Hepatocyte (in vitro differentiated cells): Measurements from ENCODE around the gene CACNB4. TPM values are rescaled to one million over a fixed set of nuclear protein-coding genes. Genes with fewer than 3 reads are reported as not detected.
"Not testable (repeated sequence)": the region's sequence is repeated elsewhere in the genome, so short reads cannot be mapped to it uniquely, and the experiment has no call there.

Experiments used
- DNase-seq: peaks from one replicate; pipeline ENCODE4 v3.0.0-alpha.2; 2016; ENCODE audit warnings: low spot score
- H2AFZ ChIP-seq: fragments of 200-600 bp; sonication (generic); 2 replicates; pipeline ENCODE4 v1.6.0; 2016; ENCODE audit warnings: antibody characterized with exemption, mild to moderate bottlenecking
- H3K27ac ChIP-seq: fragments of 200-600 bp; sonication (generic); 2 replicates; pipeline ENCODE4 v1.5.1; 2016; ENCODE audit warnings: mild to moderate bottlenecking
- H3K27me3 ChIP-seq: fragments of 200-600 bp; sonication (generic); 2 replicates; pipeline ENCODE4 v1.6.1; 2016
- H3K36me3 ChIP-seq: fragments of 200-600 bp; sonication (generic); replicated peaks from 2 replicates; pipeline ENCODE4 v1.5.1; 2016; ENCODE audit warnings: low read depth; ENCODE audit not compliant: insufficient read depth
- H3K4me1 ChIP-seq: fragments of 200-600 bp; sonication (generic); 2 replicates; pipeline ENCODE4 v1.5.1; 2016; ENCODE audit warnings: mild to moderate bottlenecking, moderate library complexity; ENCODE audit not compliant: insufficient read depth
- H3K4me2 ChIP-seq: fragments of 200-600 bp; sonication (generic); 2 replicates; pipeline ENCODE4 v1.6.0; 2016
- H3K4me3 ChIP-seq: fragments of 200-600 bp; sonication (generic); 2 replicates; pipeline ENCODE4 v1.5.1; 2016; ENCODE audit warnings: mild to moderate bottlenecking
- H3K79me2 ChIP-seq: fragments of 200-600 bp; sonication (generic); 2 replicates; pipeline ENCODE4 v1.6.0; 2017; ENCODE audit warnings: mild to moderate bottlenecking
- H3K9me2 ChIP-seq: fragments of 200-600 bp; sonication (generic); replicated peaks from 2 replicates; pipeline ENCODE4 v1.6.0; 2017; ENCODE audit warnings: mild to moderate bottlenecking; ENCODE audit not compliant: insufficient read depth
- H3K9me3 ChIP-seq: fragments of 200-600 bp; sonication (generic); 2 replicates; pipeline ENCODE4 v1.5.1; 2016; ENCODE audit warnings: low read depth, mild to moderate bottlenecking
- H4K20me1 ChIP-seq: fragments of 200-600 bp; sonication (generic); 2 replicates; pipeline ENCODE4 v1.6.0; 2016; ENCODE audit warnings: mild to moderate bottlenecking; ENCODE audit not compliant: insufficient read depth, poor library complexity, severe bottlenecking
- EZH2 ChIP-seq: fragments of 200-600 bp; sonication (generic); IDR thresholded peaks from 2 replicates; pipeline ENCODE4 v1.6.1; 2016; ENCODE audit warnings: antibody characterized with exemption, mild to moderate bottlenecking, borderline replicate concordance
- EZH2phosphoT487 ChIP-seq: fragments of 200-600 bp; sonication (generic); IDR thresholded peaks from one replicate; pipeline ENCODE4 v1.6.1; 2018; ENCODE audit warnings: antibody characterized with exemption, mild to moderate bottlenecking, low read depth, moderate library complexity; ENCODE audit not compliant: unreplicated experiment, severe bottlenecking
- WGBS: methylation state at CpG from one replicate; pipeline ENCODE4 v1.1.6; 2016; ENCODE audit warnings: low lambda C conversion rate; ENCODE audit errors: missing lambda C conversion rate; 5-methylcytosine and 5-hydroxymethylcytosine counted together
- polyA plus RNA-seq: library from polyadenylated mRNA; unstranded; fragments of >200 nt; fragmentation: Nextera tagmentation; extraction: Ambion mirVana; gene quantifications from 2 replicates; pipeline ENCODE4 v1.2.1, GENCODE V29; 2016
- total RNA-seq: library from RNA; depleted of rRNA; stranded (reverse); fragments of >200 nt; gene quantifications from 2 replicates; pipeline ENCODE4 v1.2.3, GENCODE V29; 2014
- TF ChIP-seq, protein P1 (sequence below): fragments of 200-600 bp; sonication (generic); IDR thresholded peaks from 2 replicates; pipeline ENCODE4 v1.5.1; 2016; ENCODE audit warnings: antibody characterized with exemption, mild to moderate bottlenecking; ENCODE audit not compliant: poor library complexity

Gene CACNB4
- total and polyA plus RNA-seq, 2 experiments from 2014 or later: 0.85 to 4.0 TPM

DNA sequence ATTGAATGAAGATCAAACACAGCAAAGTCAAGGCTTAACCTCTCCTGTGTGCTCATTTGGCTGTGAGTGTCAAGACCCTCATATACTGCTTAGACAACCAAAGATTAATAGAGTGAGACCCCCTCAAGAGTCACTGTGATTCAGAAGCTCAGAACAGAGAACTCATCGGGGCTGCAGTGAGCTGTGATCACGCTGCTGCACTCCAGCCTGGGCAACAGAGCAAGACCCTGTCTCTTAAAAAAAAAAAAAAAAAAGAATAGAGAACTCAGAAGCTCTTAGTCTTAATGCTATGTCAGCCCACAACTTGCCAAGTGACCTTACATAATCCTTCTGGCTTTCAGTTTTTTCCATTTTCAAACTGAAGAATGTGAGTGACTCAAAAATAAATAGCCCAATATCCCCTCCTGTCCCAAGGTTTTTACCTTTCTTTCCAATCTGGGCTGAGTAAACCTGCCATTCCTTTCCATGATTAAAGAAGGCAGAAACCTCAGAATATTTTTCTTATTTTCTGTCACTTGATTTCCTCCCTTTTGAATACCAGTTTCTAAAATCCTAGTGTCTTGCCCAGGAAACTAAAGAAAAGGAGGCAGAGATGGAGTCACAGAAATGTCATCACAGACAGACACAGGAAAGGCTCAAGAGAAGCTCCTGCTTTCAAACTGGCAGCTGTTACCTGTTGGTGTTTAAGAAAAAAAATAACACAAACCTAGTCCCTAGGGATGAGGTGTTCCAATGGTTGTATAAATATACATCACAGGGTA, 102.4 kb downstream of the CACNB4 start:
- peak overlapping the region; percentile 43 for H3K4me2 ChIP-seq
- WGBS: 86% methylated on average over 2 of the region's 2 CpGs

DNA sequence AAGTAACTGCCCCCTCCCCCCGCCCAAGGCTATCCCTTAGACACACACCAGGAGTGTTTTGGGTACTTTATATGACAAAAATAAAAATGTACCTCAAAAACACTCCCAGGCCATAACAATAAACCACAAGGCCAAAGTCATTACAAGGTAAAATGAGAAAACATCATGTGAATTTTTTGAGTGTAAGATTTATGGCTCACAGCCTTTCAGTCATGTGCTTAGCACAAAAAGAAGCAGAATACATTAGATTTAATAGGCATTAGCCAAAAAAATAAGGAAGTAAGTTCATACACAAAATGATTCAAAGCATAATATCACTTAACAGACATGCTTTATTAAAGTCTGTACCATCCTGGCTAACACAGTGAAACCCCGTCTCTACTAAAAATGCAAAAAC, 103.7 kb downstream of the CACNB4 start:
- no peak for TF ChIP-seq EZH2
- TF ChIP-seq, protein P1, sequence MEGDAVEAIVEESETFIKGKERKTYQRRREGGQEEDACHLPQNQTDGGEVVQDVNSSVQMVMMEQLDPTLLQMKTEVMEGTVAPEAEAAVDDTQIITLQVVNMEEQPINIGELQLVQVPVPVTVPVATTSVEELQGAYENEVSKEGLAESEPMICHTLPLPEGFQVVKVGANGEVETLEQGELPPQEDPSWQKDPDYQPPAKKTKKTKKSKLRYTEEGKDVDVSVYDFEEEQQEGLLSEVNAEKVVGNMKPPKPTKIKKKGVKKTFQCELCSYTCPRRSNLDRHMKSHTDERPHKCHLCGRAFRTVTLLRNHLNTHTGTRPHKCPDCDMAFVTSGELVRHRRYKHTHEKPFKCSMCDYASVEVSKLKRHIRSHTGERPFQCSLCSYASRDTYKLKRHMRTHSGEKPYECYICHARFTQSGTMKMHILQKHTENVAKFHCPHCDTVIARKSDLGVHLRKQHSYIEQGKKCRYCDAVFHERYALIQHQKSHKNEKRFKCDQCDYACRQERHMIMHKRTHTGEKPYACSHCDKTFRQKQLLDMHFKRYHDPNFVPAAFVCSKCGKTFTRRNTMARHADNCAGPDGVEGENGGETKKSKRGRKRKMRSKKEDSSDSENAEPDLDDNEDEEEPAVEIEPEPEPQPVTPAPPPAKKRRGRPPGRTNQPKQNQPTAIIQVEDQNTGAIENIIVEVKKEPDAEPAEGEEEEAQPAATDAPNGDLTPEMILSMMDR: no peak
- TF ChIP-seq EZH2phosphoT487: no peak
- WGBS: 91% methylated on average over 2 of the region's 2 CpGs
- no peaks in the 10 kb centered on the region for H3K27me3 ChIP-seq
- H4K20me1 ChIP-seq: no peaks in the 10 kb centered on the region
- no peak overlapping the region for H3K4me3 ChIP-seq
- H3K79me2 ChIP-seq: no peaks in the 10 kb centered on the region
- no peaks in the 10 kb centered on the region for H3K36me3 ChIP-seq
- H3K4me2 ChIP-seq: no peak overlapping the region
- H3K27ac ChIP-seq: no peak overlapping the region
- no peaks in the 10 kb centered on the region for H3K9me3 ChIP-seq
- H3K9me2 ChIP-seq: no peaks in the 10 kb centered on the region
- H2AFZ ChIP-seq: no peak overlapping the region
- H3K4me1 ChIP-seq: no peaks in the 10 kb centered on the region
- DNase-seq: no peak

More for the DNA sequence above, 102.4 kb downstream of the CACNB4 start:
- Histone ChIP-seq H3K27me3 (no peaks in the 10 kb centered on the region), H3K4me1 (no peaks in the 10 kb centered on the region), H3K36me3 (no peaks in the 10 kb centered on the region), H4K20me1 (no peaks in the 10 kb centered on the region), H2AFZ (no peak overlapping the region), H3K9me2 (no peaks in the 10 kb centered on the region), H3K9me3 (no peaks in the 10 kb centered on the region), H3K27ac (no peak overlapping the region), H3K79me2 (no peaks in the 10 kb centered on the region), H3K4me3 (no peak overlapping the region)
- TF ChIP-seq EZH2: no peak
- no peak for TF ChIP-seq EZH2phosphoT487
- TF ChIP-seq, protein P1: no peak
- DNase-seq: no peak

DNA sequence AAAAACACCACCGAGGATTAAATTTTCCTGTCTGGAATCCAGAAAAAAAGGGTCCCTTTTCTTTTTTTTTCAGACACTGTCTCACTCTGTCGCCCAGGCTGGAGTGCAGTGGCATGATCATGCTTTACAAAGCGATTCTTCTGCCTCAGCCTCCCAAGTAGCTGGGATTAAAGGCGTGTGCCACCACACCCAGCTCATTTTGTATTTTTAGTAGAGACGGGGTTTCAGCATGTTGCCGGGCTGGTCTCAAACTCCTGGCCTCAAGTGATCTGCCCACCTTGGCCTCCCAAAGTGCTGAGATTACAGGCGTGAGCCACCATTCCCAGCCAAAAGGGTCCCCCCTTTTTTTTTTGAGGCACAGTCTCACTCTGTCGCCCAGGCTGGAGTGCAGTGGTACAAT, 104.7 kb downstream of the CACNB4 start:
- H3K9me2 ChIP-seq, H3K36me3 ChIP-seq, DNase-seq, H3K27me3 ChIP-seq, H3K4me1 ChIP-seq, H3K79me2 ChIP-seq, H3K9me3 ChIP-seq, H3K4me3 ChIP-seq, H3K27ac ChIP-seq, H4K20me1 ChIP-seq, H3K4me2 ChIP-seq, H2AFZ ChIP-seq: not testable (repeated sequence)
- WGBS: 98% methylated on average over 8 of the region's 8 CpGs

DNA sequence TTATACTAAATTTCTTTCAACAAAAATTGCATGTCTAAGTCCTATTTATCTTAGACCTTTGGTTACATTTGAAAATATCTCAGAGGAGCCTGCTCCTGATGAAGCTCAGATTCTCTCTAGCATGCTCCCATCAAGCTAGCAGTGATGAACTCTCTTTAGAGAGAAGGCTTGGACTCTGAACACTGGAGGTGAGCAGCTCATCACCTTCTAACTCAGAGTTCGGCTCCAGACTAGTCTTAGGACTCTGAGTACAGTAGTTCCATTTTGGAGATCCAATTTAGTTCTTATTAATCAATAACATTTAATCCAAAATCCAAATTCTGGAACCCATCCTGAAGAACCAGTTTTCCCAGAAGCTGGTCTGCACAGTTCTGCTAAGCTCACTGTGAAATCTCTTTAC, 107.8 kb downstream of the CACNB4 start:
- TF ChIP-seq EZH2phosphoT487 (no peak), EZH2 (no peak)
- TF ChIP-seq, protein P1: no peak
- Histone ChIP-seq H2AFZ (no peak overlapping the region), H3K9me2 (no peaks in the 10 kb centered on the region), H3K9me3 (no peaks in the 10 kb centered on the region), H3K4me2 (no peak overlapping the region), H3K27me3 (no peaks in the 10 kb centered on the region), H3K4me3 (no peak overlapping the region), H3K27ac (no peak overlapping the region), H3K79me2 (no peaks in the 10 kb centered on the region), H3K36me3 (no peaks in the 10 kb centered on the region), H4K20me1 (no peaks in the 10 kb centered on the region), H3K4me1 (no peaks in the 10 kb centered on the region)
- DNase-seq: no peak
- 96% methylated on average over 1 of the region's 1 CpG for WGBS
